ENCODE measurements around the gene SDK1.

DNA sequence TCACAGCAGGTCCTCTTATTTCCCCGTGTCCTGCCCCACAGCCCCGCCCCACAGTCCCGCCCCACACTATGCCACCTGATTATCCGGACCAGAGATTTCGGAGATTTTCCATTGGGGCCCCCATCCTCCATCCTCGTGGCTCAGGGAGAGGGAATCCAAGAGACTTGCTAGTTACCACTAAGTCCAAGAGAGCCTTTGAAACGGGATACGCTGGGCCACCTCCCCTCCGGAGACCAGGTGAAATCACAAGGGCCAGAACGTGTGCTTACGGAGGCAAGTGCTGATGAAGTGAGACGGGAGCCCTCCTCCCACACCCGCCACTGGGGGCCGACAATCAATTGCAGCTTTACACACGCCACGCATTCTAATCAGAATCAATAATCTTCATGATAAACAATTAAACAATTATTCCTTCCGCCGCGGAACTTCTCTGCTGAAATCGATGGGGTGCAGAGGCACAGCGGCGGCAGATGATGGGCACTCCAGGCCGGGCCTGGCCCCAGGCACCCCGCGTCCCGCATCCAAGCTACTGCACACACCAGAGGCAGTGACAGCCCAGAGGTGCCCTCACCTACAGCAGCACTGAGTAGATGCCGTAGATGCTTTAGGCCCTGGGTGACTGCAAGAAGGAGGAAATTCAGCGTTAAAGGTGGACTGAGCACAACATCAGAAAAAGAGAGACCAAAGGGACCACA is 847.0 kb downstream of the SDK1 start:
- TF ChIP-seq EZH2phosphoT487 (IDR thresholded peaks at IDR 0.05; ENCODE audit: insufficient read depth, low read depth), result no peak
- TF ChIP-seq EZH2 (IDR thresholded peaks at IDR 0.05; ENCODE audit: insufficient read depth, poor library complexity, severe bottlenecking), result no peak

Data from GM23248 (cell line).